Ectodermal cell (in vitro differentiated cells): Measurements from ENCODE around the gene KPRP.

Source experiments
- H3K27ac ChIP-seq: 2 replicates; pipeline ENCODE4 v1.7.0; 2013; ENCODE audit warnings: mild to moderate bottlenecking, low read depth, low read length; ENCODE audit not compliant: insufficient read depth, poor library complexity, severe bottlenecking
- H3K27me3 ChIP-seq: 2 replicates; pipeline ENCODE4 v1.7.0; 2013; ENCODE audit warnings: mild to moderate bottlenecking, low read length; ENCODE audit not compliant: insufficient read depth, control insufficient read depth, poor library complexity, severe bottlenecking
- H3K36me3 ChIP-seq: one replicate; pipeline ENCODE4 v1.7.0; 2013; ENCODE audit warnings: low read length; ENCODE audit not compliant: control insufficient read depth, insufficient read depth
- H3K4me1 ChIP-seq: one replicate; pipeline ENCODE4 v1.7.0; 2013; ENCODE audit warnings: low read length; ENCODE audit not compliant: control insufficient read depth, insufficient read depth
- H3K4me3 ChIP-seq: 2 replicates; pipeline ENCODE4 v1.7.0; 2013; ENCODE audit warnings: low read depth, low read length, control low read depth; ENCODE audit not compliant: insufficient read depth
- H3K9me3 ChIP-seq: 2 replicates; pipeline ENCODE4 v1.7.0; 2013; ENCODE audit warnings: mild to moderate bottlenecking, low read length, moderate library complexity; ENCODE audit not compliant: control insufficient read depth
- WGBS, 2 experiments: methylation state at CpG; one replicate each; pipeline ENCODE4 v1.1.7; 2013; ENCODE audit warnings: missing lambda C conversion rate in 2 of 2; 5-methylcytosine and 5-hydroxymethylcytosine counted together

The KPRP gene

GRCh38 chr1:152768847-152769533, 11.2 kb downstream of the KPRP start:
- no peak overlapping the region for H3K4me3 ChIP-seq
- no peaks in the 10 kb centered on the region for H3K36me3 ChIP-seq
- H3K27me3 ChIP-seq = no peaks in the 10 kb centered on the region
- no peak overlapping the region for H3K27ac ChIP-seq
- peaks cover 13% of the 10 kb centered on the region for H3K9me3 ChIP-seq
- 52 to 54% methylated on average over 8 of the region's 8 CpGs for WGBS, 2 experiments
- H3K4me1 ChIP-seq = no peaks in the 10 kb centered on the region

GRCh38 chr1:152770411-152770810, 12.6 kb downstream of the KPRP start:
- Histone ChIP-seq H3K4me3 (no peak overlapping the region), H3K27ac (no peak overlapping the region), H3K27me3 (no peaks in the 10 kb centered on the region), H3K36me3 (no peaks in the 10 kb centered on the region), H3K9me3 (peaks cover 10% of the 10 kb centered on the region), H3K4me1 (no peaks in the 10 kb centered on the region)
- 38% methylated on average over 1 of the region's 1 CpG; no CpG with 5 or more reads in 1 of the 2 experiments for WGBS, 2 experiments

GRCh38 chr1:152774875-152775274, 17.1 kb downstream of the KPRP start, which contains the start of gene LCE1F:
LCE1F (plus strand) TSS chr1:152775140; CDS start chr1:152776372, 1,232 bp downstream.
- H3K4me3 ChIP-seq = no peak within 1 kb of the TSS
- WGBS, 2 experiments = 46 to 51% methylated on average over 6 of the region's 6 CpGs
- H3K27ac ChIP-seq = no peak within 1 kb of the TSS
- no peaks in the 10 kb centered on the region for H3K36me3 ChIP-seq
- H3K4me1 ChIP-seq = no peaks in the 10 kb centered on the region
- H3K9me3 ChIP-seq = peaks cover 11% of the 10 kb centered on the region
- no peaks in the 10 kb centered on the region for H3K27me3 ChIP-seq

- peaks cover 13% of the 10 kb centered on the region for H3K9me3 ChIP-seq
- no peaks in the 10 kb centered on the region for H3K4me1 ChIP-seq
- no peak overlapping the region for H3K27ac ChIP-seq
- 78 to 81% methylated on average over 11 of the region's 11 CpGs for WGBS, 2 experiments
- H3K27me3 ChIP-seq = no peaks in the 10 kb centered on the region
- H3K4me3 ChIP-seq = no peak overlapping the region
- H3K36me3 ChIP-seq = no peaks in the 10 kb centered on the region
Measured at GRCh38 chr1:152776361-152776760, 18.5 kb downstream of the KPRP start.

- H3K4me3 ChIP-seq = no peak overlapping the region
- WGBS, 2 experiments = 66 to 83% methylated on average over 4 of the region's 4 CpGs
- no peaks in the 10 kb centered on the region for H3K36me3 ChIP-seq
- no peak overlapping the region for H3K27ac ChIP-seq
- no peaks in the 10 kb centered on the region for H3K4me1 ChIP-seq
- H3K9me3 ChIP-seq = peaks cover 13% of the 10 kb centered on the region
- no peaks in the 10 kb centered on the region for H3K27me3 ChIP-seq
Measured at GRCh38 chr1:152777510-152778137, 19.8 kb downstream of the KPRP start.

GRCh38 chr1:152783095-152783494, 25.3 kb downstream of the KPRP start:
- peaks cover 15% of the 10 kb centered on the region for H3K9me3 ChIP-seq
- 62 to 79% methylated on average over 2 of the region's 2 CpGs for WGBS, 2 experiments
- no peaks in the 10 kb centered on the region for H3K27me3 ChIP-seq
- H3K4me1 ChIP-seq = no peaks in the 10 kb centered on the region
- no peaks in the 10 kb centered on the region for H3K36me3 ChIP-seq
- no peak overlapping the region for H3K27ac ChIP-seq
- H3K4me3 ChIP-seq = no peak overlapping the region

- 44 to 48% methylated on average over 2 of the region's 2 CpGs for WGBS, 2 experiments
- H3K27ac ChIP-seq = no peak within 1 kb of the TSS
- H3K36me3 ChIP-seq = no peaks in the 10 kb centered on the region
- H3K4me1 ChIP-seq = no peaks in the 10 kb centered on the region
- no peaks in the 10 kb centered on the region for H3K27me3 ChIP-seq
- no peak within 1 kb of the TSS for H3K4me3 ChIP-seq
- H3K9me3 ChIP-seq = peaks cover 7% of the 10 kb centered on the region
Measured at GRCh38 chr1:152786077-152786476, 28.3 kb downstream of the KPRP start, which contains the start of gene LCE1E. LCE1E (plus strand) TSS chr1:152786257; CDS start chr1:152787300, 1,043 bp downstream.

- Histone ChIP-seq H3K27me3 (no peaks in the 10 kb centered on the region), H3K9me3 (peaks cover 4% of the 10 kb centered on the region), H3K36me3 (no peaks in the 10 kb centered on the region), H3K27ac (no peak overlapping the region), H3K4me3 (no peak overlapping the region), H3K4me1 (no peaks in the 10 kb centered on the region)
- 54 to 61% methylated on average over 4 of the region's 4 CpGs for WGBS, 2 experiments
Measured at GRCh38 chr1:152795686-152796085, 37.9 kb downstream of the KPRP start.

- WGBS, 2 experiments = 15 to 31% methylated on average over 2 to 3 of the region's 3 CpGs
- Histone ChIP-seq H3K27me3 (no peaks in the 10 kb centered on the region), H3K9me3 (peaks cover 4% of the 10 kb centered on the region)
Measured at GRCh38 chr1:152796421-152796820, 38.6 kb downstream of the KPRP start, which contains the start of gene LCE1D. LCE1D (plus strand) TSS chr1:152796721; CDS start chr1:152797795, 1,074 bp downstream.

GRCh38 chr1:152801333-152801732, 43.5 kb downstream of the KPRP start:
- WGBS, 2 experiments = 64 to 79% methylated on average over 1 of the region's 1 CpG
- H3K9me3 ChIP-seq = peaks cover 7% of the 10 kb centered on the region

More at GRCh38 chr1:152796421-152796820, 38.6 kb downstream of the KPRP start, which contains the start of gene LCE1D:
- no peaks in the 10 kb centered on the region for H3K36me3 ChIP-seq
- no peaks in the 10 kb centered on the region for H3K4me1 ChIP-seq
- no peak within 1 kb of the TSS for H3K4me3 ChIP-seq
- H3K27ac ChIP-seq = no peak within 1 kb of the TSS

More at GRCh38 chr1:152801333-152801732, 43.5 kb downstream of the KPRP start:
- no peak overlapping the region for H3K27ac ChIP-seq
- no peaks in the 10 kb centered on the region for H3K4me1 ChIP-seq
- H3K4me3 ChIP-seq = no peak overlapping the region
- H3K36me3 ChIP-seq = no peaks in the 10 kb centered on the region
- H3K27me3 ChIP-seq = no peaks in the 10 kb centered on the region
